GM12892 (cell line): Measurements from ENCODE around the gene CDH23.

Source experiments
- DNase-seq: peaks from one replicate; pipeline ENCODE4 v3.0.0; 2011; ENCODE audit not compliant: insufficient read length
- FAIRE-seq: peaks from 2 replicates; lab custom pipeline; 2011; peaks lifted over from hg19 to GRCh38; lab: Jason Lieb, UNC
- POLR2A ChIP-seq: IDR thresholded peaks from 2 replicates; pipeline ENCODE4 v1.6.1; 2011; ENCODE audit warnings: low read depth, low read length, control low read depth
- POLR2AphosphoS5 ChIP-seq: IDR thresholded peaks from 2 replicates; pipeline ENCODE4 v1.6.1; 2011; ENCODE audit warnings: low read depth, low read length, control low read depth
- TAF1 ChIP-seq: IDR thresholded peaks from 2 replicates; pipeline ENCODE4 v1.6.1; 2011; ENCODE audit warnings: low read depth, mild to moderate bottlenecking, control low read depth, low read length, borderline replicate concordance

The CDH23 gene

GRCh38 chr10:71691405-71691804, 294.7 kb downstream of the CDH23 start:
- FAIRE-seq (no peak), DNase-seq (no peak)
- no peak for TF ChIP-seq POLR2AphosphoS5
- no peak for TF ChIP-seq POLR2A
- no peak for TF ChIP-seq TAF1

- TF ChIP-seq POLR2A (no peak), POLR2AphosphoS5 (no peak), TAF1 (no peak)
- FAIRE-seq = no peak
Measured at GRCh38 chr10:71692598-71693306, 296.0 kb downstream of the CDH23 start.

GRCh38 chr10:71693377-71693776, 296.7 kb downstream of the CDH23 start:
- DNase-seq = no peak
- TF ChIP-seq POLR2A = no peak
- no peak for TF ChIP-seq POLR2AphosphoS5
- no peak for TF ChIP-seq TAF1
- FAIRE-seq = no peak

More at GRCh38 chr10:71692598-71693306, 296.0 kb downstream of the CDH23 start:
- DNase-seq = no peak

GRCh38 chr10:71694039-71694501, 297.4 kb downstream of the CDH23 start:
- peak; percentile 88 for FAIRE-seq
- TF ChIP-seq TAF1 (no peak), POLR2A (no peak), POLR2AphosphoS5 (no peak; the same call in 1 of the 2 replicates)
- DNase-seq = no peak

- TF ChIP-seq POLR2A = no peak
- TF ChIP-seq TAF1 = peak; percentile 40; the same call in 1 of the 2 replicates
- no peak for TF ChIP-seq POLR2AphosphoS5
- DNase-seq (peak; percentile 96), FAIRE-seq (peak; percentile 95)
Measured at GRCh38 chr10:71694567-71694968, 297.8 kb downstream of the CDH23 start.

- DNase-seq (no peak), FAIRE-seq (peak; percentile 24)
- TF ChIP-seq POLR2AphosphoS5 = no peak
- TF ChIP-seq TAF1 = no peak
- TF ChIP-seq POLR2A = no peak
Measured at GRCh38 chr10:71695502-71696476, 299.1 kb downstream of the CDH23 start.

- TF ChIP-seq POLR2AphosphoS5 = no peak
- TF ChIP-seq TAF1 = no peak
- no peak for TF ChIP-seq POLR2A
- FAIRE-seq = peak; percentile 71
- DNase-seq = peak; percentile 57
Measured at GRCh38 chr10:71696628-71697326, 300.1 kb downstream of the CDH23 start.

- no peak for TF ChIP-seq TAF1
- TF ChIP-seq POLR2A = no peak
- no peak for TF ChIP-seq POLR2AphosphoS5
- peak; percentile 50 for DNase-seq
- FAIRE-seq = peak; percentile 48
Measured at GRCh38 chr10:71697938-71698709, 301.4 kb downstream of the CDH23 start.

GRCh38 chr10:71698737-71699136, 302.0 kb downstream of the CDH23 start:
- TF ChIP-seq TAF1 = no peak
- TF ChIP-seq POLR2AphosphoS5 = no peak
- no peak for TF ChIP-seq POLR2A
- DNase-seq (no peak), FAIRE-seq (no peak)

- DNase-seq = no peak
- FAIRE-seq = no peak
- no peak for TF ChIP-seq POLR2AphosphoS5
- TF ChIP-seq POLR2A = no peak
- TF ChIP-seq TAF1 = no peak
Measured at GRCh38 chr10:71700731-71701368, 304.1 kb downstream of the CDH23 start.

GRCh38 chr10:71701496-71702132, 304.9 kb downstream of the CDH23 start:
- DNase-seq (no peak), FAIRE-seq (no peak)
- no peak for TF ChIP-seq TAF1
- TF ChIP-seq POLR2AphosphoS5 = no peak
- TF ChIP-seq POLR2A = no peak
